T-helper 17 cell (primary cell): ENCODE results near the gene SOCS3. TPM values are rescaled to one million over a fixed set of nuclear protein-coding genes. Genes with fewer than 3 reads are reported as not detected.
"Not testable (repeated sequence)": the region's sequence is repeated elsewhere in the genome, so short reads cannot be mapped to it uniquely, and the experiment has no call there.

Experiments
- ATAC-seq: fragments of 150-1000 bp; cut with Tn5 transposase; 2 replicates; pipeline ENCODE4 v1.10.0; 2021; ENCODE audit warnings: mild to moderate bottlenecking, moderate library complexity
- DNase-seq, 3 donors: peaks; one replicate each; pipeline versions ENCODE4 v3.0.0 to v3.0.0-alpha.2; 2020 to 2021
- H3K9me3 ChIP-seq: one replicate; pipeline ENCODE4 v1.7.0; 2013; ENCODE audit warnings: low read length, mild to moderate bottlenecking; ENCODE audit not compliant: control insufficient read depth, poor library complexity, severe bottlenecking
- H3K27ac Mint-ChIP-seq: one replicate; pipeline ENCODE4 v1.8.0; 2022; ENCODE audit warnings: mild to moderate bottlenecking, moderate library complexity, mixed read lengths
- H3K27me3 Mint-ChIP-seq: one replicate; pipeline ENCODE4 v1.8.0; 2022; ENCODE audit warnings: mixed read lengths
- H3K36me3 Mint-ChIP-seq: one replicate; pipeline ENCODE4 v1.8.0; 2022; ENCODE audit warnings: low read depth, mixed read lengths
- H3K4me1 Mint-ChIP-seq: one replicate; pipeline ENCODE4 v1.8.0; 2022; ENCODE audit warnings: mild to moderate bottlenecking, mixed read lengths
- H3K4me3 Mint-ChIP-seq: one replicate; pipeline ENCODE4 v1.8.0; 2022; ENCODE audit warnings: mild to moderate bottlenecking, moderate library complexity, mixed read lengths
- total RNA-seq, 4 donors: library from RNA in 2 of 4; stranded (reverse) in 2 of 4; gene quantifications; one replicate each; pipeline ENCODE4 v1.2.3 and lab custom pipeline; 2022 to 2026

SOCS3 gene
- total RNA-seq, 2 donors from 2014 or later = 119 to 197 TPM

GRCh38 chr17:78337244-78338109 lies 22.4 kb downstream of the SOCS3 start:
- ATAC-seq = peak; percentile 34
- no peaks in the 10 kb centered on the region for H3K36me3 Mint-ChIP-seq

GRCh38 chr17:78335209-78335608 lies 24.7 kb downstream of the SOCS3 start:
- no peaks in the 10 kb centered on the region for H3K9me3 ChIP-seq
- no peaks in the 10 kb centered on the region for H3K36me3 Mint-ChIP-seq
- H3K27me3 Mint-ChIP-seq = no peaks in the 10 kb centered on the region
- ATAC-seq (no peak), DNase-seq (no peak)
- H3K27ac Mint-ChIP-seq = no peak overlapping the region
- H3K4me3 Mint-ChIP-seq = no peak overlapping the region
- peaks cover 34% of the 10 kb centered on the region for H3K4me1 Mint-ChIP-seq

More at GRCh38 chr17:78337244-78338109, 22.4 kb downstream of the SOCS3 start:
- H3K9me3 ChIP-seq = no peaks in the 10 kb centered on the region
- Mint-ChIP-seq H3K4me3 (no peak overlapping the region), H3K27me3 (no peaks in the 10 kb centered on the region), H3K27ac (peak overlapping the region; percentile 88), H3K4me1 (peaks cover 35% of the 10 kb centered on the region)
- no peak for DNase-seq

GRCh38 chr17:78332991-78333390 lies 26.9 kb downstream of the SOCS3 start:
- H3K4me1 Mint-ChIP-seq = peaks cover 30% of the 10 kb centered on the region
- H3K36me3 Mint-ChIP-seq = no peaks in the 10 kb centered on the region
- peak; percentile 58 for ATAC-seq
- no peaks in the 10 kb centered on the region for H3K9me3 ChIP-seq
- H3K27me3 Mint-ChIP-seq = no peaks in the 10 kb centered on the region
- peak overlapping the region; percentile 96 for H3K27ac Mint-ChIP-seq
- peak overlapping the region; percentile 66 for H3K4me3 Mint-ChIP-seq
- DNase-seq = no peak

GRCh38 chr17:78331355-78331754 lies 28.5 kb downstream of the SOCS3 start:
- DNase-seq, H3K36me3 Mint-ChIP-seq, H3K4me3 Mint-ChIP-seq, ATAC-seq, H3K27me3 Mint-ChIP-seq, H3K9me3 ChIP-seq, H3K27ac Mint-ChIP-seq: not testable (repeated sequence)
- H3K4me1 Mint-ChIP-seq = peaks cover 30% of the 10 kb centered on the region

- H3K9me3 ChIP-seq = no peaks in the 10 kb centered on the region
- ATAC-seq (no peak), DNase-seq (no peak)
- H3K27me3 Mint-ChIP-seq = no peaks in the 10 kb centered on the region
- H3K27ac Mint-ChIP-seq = no peak overlapping the region
- H3K36me3 Mint-ChIP-seq = no peaks in the 10 kb centered on the region
- H3K4me3 Mint-ChIP-seq = no peak overlapping the region
- H3K4me1 Mint-ChIP-seq = peaks cover 30% of the 10 kb centered on the region
Observed at GRCh38 chr17:78330570-78331224, 29.2 kb downstream of the SOCS3 start.

- H3K9me3 ChIP-seq = no peaks in the 10 kb centered on the region
- ATAC-seq (peak; percentile 44), DNase-seq (no peak)
- no peak overlapping the region for H3K4me3 Mint-ChIP-seq
- no peaks in the 10 kb centered on the region for H3K27me3 Mint-ChIP-seq
- H3K27ac Mint-ChIP-seq = peak overlapping the region; percentile 63
- peaks cover 34% of the 10 kb centered on the region for H3K4me1 Mint-ChIP-seq
- no peaks in the 10 kb centered on the region for H3K36me3 Mint-ChIP-seq
Observed at GRCh38 chr17:78329263-78330059, 30.4 kb downstream of the SOCS3 start.

GRCh38 chr17:78327880-78328279 lies 32.0 kb downstream of the SOCS3 start:
- DNase-seq (no peak), ATAC-seq (no peak)
- no peaks in the 10 kb centered on the region for H3K36me3 Mint-ChIP-seq
- H3K27ac Mint-ChIP-seq = no peak overlapping the region
- peaks cover 31% of the 10 kb centered on the region for H3K4me1 Mint-ChIP-seq
- no peaks in the 10 kb centered on the region for H3K9me3 ChIP-seq
- no peaks in the 10 kb centered on the region for H3K27me3 Mint-ChIP-seq
- H3K4me3 Mint-ChIP-seq = no peak overlapping the region

- no peak for DNase-seq
- peak overlapping the region; percentile 93 for H3K27ac Mint-ChIP-seq
- no peaks in the 10 kb centered on the region for H3K27me3 Mint-ChIP-seq
Observed at GRCh38 chr17:78325076-78325687, 34.7 kb downstream of the SOCS3 start.

GRCh38 chr17:78324391-78325075 lies 35.3 kb downstream of the SOCS3 start:
- ATAC-seq (peak; percentile 30), DNase-seq (no peak)
- peaks cover 21% of the 10 kb centered on the region for H3K4me1 Mint-ChIP-seq
- H3K4me3 Mint-ChIP-seq = peak overlapping the region; percentile 75
- H3K9me3 ChIP-seq = no peaks in the 10 kb centered on the region
- peak overlapping the region; percentile 93 for H3K27ac Mint-ChIP-seq
- no peaks in the 10 kb centered on the region for H3K27me3 Mint-ChIP-seq
- H3K36me3 Mint-ChIP-seq = no peaks in the 10 kb centered on the region

More at GRCh38 chr17:78325076-78325687, 34.7 kb downstream of the SOCS3 start:
- Mint-ChIP-seq H3K36me3 (no peaks in the 10 kb centered on the region), H3K4me1 (peaks cover 20% of the 10 kb centered on the region), H3K4me3 (no peak overlapping the region)
- H3K9me3 ChIP-seq = no peaks in the 10 kb centered on the region
- ATAC-seq = no peak

GRCh38 chr17:78323826-78324390 lies 36.0 kb downstream of the SOCS3 start:
- H3K4me3 Mint-ChIP-seq = peak overlapping the region; percentile 75
- peak overlapping the region; percentile 93 for H3K27ac Mint-ChIP-seq
- peaks cover 18% of the 10 kb centered on the region for H3K4me1 Mint-ChIP-seq
- no peaks in the 10 kb centered on the region for H3K9me3 ChIP-seq
- no peaks in the 10 kb centered on the region for H3K27me3 Mint-ChIP-seq
- no peak for ATAC-seq
- no peaks in the 10 kb centered on the region for H3K36me3 Mint-ChIP-seq
- DNase-seq = no peak

GRCh38 chr17:78322858-78323455 lies 36.9 kb downstream of the SOCS3 start:
- peak overlapping the region; percentile 28 for H3K4me3 Mint-ChIP-seq
- no peak for DNase-seq
- H3K9me3 ChIP-seq = no peaks in the 10 kb centered on the region
- peaks cover 16% of the 10 kb centered on the region for H3K4me1 Mint-ChIP-seq
- H3K36me3 Mint-ChIP-seq = no peaks in the 10 kb centered on the region
- no peaks in the 10 kb centered on the region for H3K27me3 Mint-ChIP-seq
- no peak for ATAC-seq
- H3K27ac Mint-ChIP-seq = no peak overlapping the region
